BE2C (cell line): Measurements from ENCODE around the gene GPR107.
A peak's percentile ranks its signal among the peaks of the same experiment; 100 is the strongest.

Experiments
- DNase-seq: peaks from one replicate; pipeline ENCODE4 v3.0.0-alpha.2; 2020
- H3K27me3 ChIP-seq: fragments of 250-450 bp; sonication (Bioruptor Pico); 2 replicates; pipeline ENCODE4 v1.5.1; 2020; ENCODE audit warnings: mild to moderate bottlenecking
- H3K36me3 ChIP-seq: fragments of 250-450 bp; sonication (Bioruptor Pico); 2 replicates; pipeline ENCODE4 v1.5.1; 2020; ENCODE audit warnings: mild to moderate bottlenecking
- H3K4me1 ChIP-seq: fragments of 250-450 bp; sonication (Bioruptor Pico); 2 replicates; pipeline ENCODE4 v1.5.1; 2020
- H3K4me3 ChIP-seq: 2 replicates; pipeline ENCODE4 v1.5.1; 2011; ENCODE audit warnings: low read depth, low read length
- H3K9me3 ChIP-seq: fragments of 250-450 bp; sonication (Bioruptor Pico); 2 replicates; pipeline ENCODE4 v1.5.1; 2020
- TF ChIP-seq, protein P1 (sequence below): IDR thresholded peaks from 2 replicates; pipeline ENCODE4 v1.5.1; 2012; ENCODE audit warnings: mild to moderate bottlenecking, low read depth, low read length

GPR107 gene

DNA sequence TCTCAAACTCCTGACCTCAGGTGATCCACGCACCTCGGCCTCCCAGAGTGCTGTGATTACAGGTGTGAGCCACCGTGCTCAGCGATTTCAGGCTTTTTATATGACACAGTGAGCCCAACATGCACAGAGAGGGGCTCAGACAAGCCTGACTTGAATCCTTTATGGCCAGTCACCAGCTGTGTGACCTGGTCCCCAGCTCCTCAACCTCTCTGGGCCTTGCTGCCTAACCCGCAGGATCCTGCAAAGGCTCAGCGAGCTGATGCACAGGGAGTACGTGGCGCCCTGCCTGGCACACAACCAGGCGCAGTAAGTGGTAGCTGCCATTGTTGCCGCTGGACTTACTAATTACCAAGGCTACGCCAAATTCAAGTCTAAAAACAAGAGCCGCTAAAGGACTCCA, 101.9 kb downstream of the GPR107 start:
- DNase-seq: no peak
- H3K9me3 ChIP-seq: no peaks in the 10 kb centered on the region
- H3K4me1 ChIP-seq: no peaks in the 10 kb centered on the region
- H3K36me3 ChIP-seq: no peaks in the 10 kb centered on the region
- no peak overlapping the region for H3K4me3 ChIP-seq
- H3K27me3 ChIP-seq: no peaks in the 10 kb centered on the region
- TF ChIP-seq, protein P1, sequence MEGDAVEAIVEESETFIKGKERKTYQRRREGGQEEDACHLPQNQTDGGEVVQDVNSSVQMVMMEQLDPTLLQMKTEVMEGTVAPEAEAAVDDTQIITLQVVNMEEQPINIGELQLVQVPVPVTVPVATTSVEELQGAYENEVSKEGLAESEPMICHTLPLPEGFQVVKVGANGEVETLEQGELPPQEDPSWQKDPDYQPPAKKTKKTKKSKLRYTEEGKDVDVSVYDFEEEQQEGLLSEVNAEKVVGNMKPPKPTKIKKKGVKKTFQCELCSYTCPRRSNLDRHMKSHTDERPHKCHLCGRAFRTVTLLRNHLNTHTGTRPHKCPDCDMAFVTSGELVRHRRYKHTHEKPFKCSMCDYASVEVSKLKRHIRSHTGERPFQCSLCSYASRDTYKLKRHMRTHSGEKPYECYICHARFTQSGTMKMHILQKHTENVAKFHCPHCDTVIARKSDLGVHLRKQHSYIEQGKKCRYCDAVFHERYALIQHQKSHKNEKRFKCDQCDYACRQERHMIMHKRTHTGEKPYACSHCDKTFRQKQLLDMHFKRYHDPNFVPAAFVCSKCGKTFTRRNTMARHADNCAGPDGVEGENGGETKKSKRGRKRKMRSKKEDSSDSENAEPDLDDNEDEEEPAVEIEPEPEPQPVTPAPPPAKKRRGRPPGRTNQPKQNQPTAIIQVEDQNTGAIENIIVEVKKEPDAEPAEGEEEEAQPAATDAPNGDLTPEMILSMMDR: no peak

- no peaks in the 10 kb centered on the region for H3K27me3 ChIP-seq
- TF ChIP-seq, protein P1: peak; percentile 26; the same call in 1 of the 2 replicates
- H3K4me1 ChIP-seq: no peaks in the 10 kb centered on the region
- DNase-seq: no peak
- no peaks in the 10 kb centered on the region for H3K9me3 ChIP-seq
- no peaks in the 10 kb centered on the region for H3K36me3 ChIP-seq
- H3K4me3 ChIP-seq: no peak overlapping the region
These were observed 103.0 kb downstream of the GPR107 start for GRCh38 chr9:130156672-130157071.

DNA sequence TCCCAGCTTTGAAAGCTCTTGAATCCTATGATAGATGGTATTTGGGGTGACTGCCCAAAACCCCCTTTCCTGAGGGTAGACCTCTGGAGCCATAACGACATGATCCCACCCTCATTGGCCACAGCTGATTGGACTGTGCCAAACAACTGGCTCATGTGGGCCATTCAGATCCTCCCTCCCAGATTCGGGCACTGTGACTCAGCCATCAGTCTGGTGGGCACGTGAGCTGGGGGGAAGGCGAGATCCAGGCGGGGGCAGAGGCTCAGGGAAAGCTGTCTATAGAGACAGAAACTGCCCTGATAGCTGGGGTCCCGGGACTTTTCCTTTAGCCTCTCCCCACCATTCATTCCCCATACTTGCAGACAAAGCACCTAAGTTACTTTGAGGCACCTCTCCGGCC, 103.4 kb downstream of the GPR107 start:
- no peak for DNase-seq
- H3K4me1 ChIP-seq: no peaks in the 10 kb centered on the region
- H3K36me3 ChIP-seq: no peaks in the 10 kb centered on the region
- H3K27me3 ChIP-seq: no peaks in the 10 kb centered on the region
- TF ChIP-seq, protein P1: no peak
- H3K9me3 ChIP-seq: no peaks in the 10 kb centered on the region
- H3K4me3 ChIP-seq: no peak overlapping the region

GRCh38 chr9:130158001-130158400, 104.3 kb downstream of the GPR107 start:
- no peaks in the 10 kb centered on the region for H3K27me3 ChIP-seq
- H3K9me3 ChIP-seq: no peaks in the 10 kb centered on the region
- H3K36me3 ChIP-seq: no peaks in the 10 kb centered on the region
- no peaks in the 10 kb centered on the region for H3K4me1 ChIP-seq
- TF ChIP-seq, protein P1: no peak
- no peak overlapping the region for H3K4me3 ChIP-seq
- no peak for DNase-seq

GRCh38 chr9:130159057-130159456, 105.4 kb downstream of the GPR107 start:
- H3K4me3 ChIP-seq: no peak overlapping the region
- TF ChIP-seq, protein P1: no peak

GRCh38 chr9:130159915-130160670, 106.4 kb downstream of the GPR107 start:
- Histone ChIP-seq H3K4me1 (no peaks in the 10 kb centered on the region), H3K27me3 (no peaks in the 10 kb centered on the region), H3K4me3 (no peak overlapping the region), H3K9me3 (no peaks in the 10 kb centered on the region), H3K36me3 (no peaks in the 10 kb centered on the region)
- DNase-seq: no peak
- TF ChIP-seq, protein P1: no peak

More at GRCh38 chr9:130159057-130159456, 105.4 kb downstream of the GPR107 start:
- no peaks in the 10 kb centered on the region for H3K4me1 ChIP-seq
- DNase-seq: no peak
- H3K27me3 ChIP-seq: no peaks in the 10 kb centered on the region
- H3K9me3 ChIP-seq: no peaks in the 10 kb centered on the region
- no peaks in the 10 kb centered on the region for H3K36me3 ChIP-seq
